Measurements from ENCODE around the gene FRMD5.

DNA sequence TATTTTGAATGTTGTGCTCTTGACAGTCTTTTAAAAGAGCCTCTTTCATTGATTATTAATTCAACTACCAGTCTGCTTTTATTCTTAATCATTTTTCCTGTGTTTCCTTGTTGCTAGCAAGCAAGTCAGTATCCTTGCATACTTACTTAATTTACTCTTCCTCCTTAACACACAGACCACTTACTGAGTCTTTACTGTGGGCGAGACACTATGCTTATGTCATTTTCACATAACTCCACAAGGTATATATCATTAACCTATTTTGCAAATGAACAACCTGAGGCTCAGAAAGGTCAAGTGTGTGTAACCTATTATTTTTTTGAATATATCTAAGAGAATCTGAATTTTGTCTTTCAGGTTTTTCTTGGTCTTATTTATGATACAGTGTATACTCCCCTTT is 237.3 kb downstream of the FRMD5 start:
- no peak for TF ChIP-seq POLR2A (IDR thresholded peaks at IDR 0.05)
- TF ChIP-seq, protein P1, sequence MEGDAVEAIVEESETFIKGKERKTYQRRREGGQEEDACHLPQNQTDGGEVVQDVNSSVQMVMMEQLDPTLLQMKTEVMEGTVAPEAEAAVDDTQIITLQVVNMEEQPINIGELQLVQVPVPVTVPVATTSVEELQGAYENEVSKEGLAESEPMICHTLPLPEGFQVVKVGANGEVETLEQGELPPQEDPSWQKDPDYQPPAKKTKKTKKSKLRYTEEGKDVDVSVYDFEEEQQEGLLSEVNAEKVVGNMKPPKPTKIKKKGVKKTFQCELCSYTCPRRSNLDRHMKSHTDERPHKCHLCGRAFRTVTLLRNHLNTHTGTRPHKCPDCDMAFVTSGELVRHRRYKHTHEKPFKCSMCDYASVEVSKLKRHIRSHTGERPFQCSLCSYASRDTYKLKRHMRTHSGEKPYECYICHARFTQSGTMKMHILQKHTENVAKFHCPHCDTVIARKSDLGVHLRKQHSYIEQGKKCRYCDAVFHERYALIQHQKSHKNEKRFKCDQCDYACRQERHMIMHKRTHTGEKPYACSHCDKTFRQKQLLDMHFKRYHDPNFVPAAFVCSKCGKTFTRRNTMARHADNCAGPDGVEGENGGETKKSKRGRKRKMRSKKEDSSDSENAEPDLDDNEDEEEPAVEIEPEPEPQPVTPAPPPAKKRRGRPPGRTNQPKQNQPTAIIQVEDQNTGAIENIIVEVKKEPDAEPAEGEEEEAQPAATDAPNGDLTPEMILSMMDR (IDR thresholded peaks at IDR 0.05) = no peak
